IPS-18a (cell line): Measurements from ENCODE around the gene SHC1.
A peak's percentile ranks its signal among the peaks of the same experiment; 100 is the strongest.

Experiments
- H3K27ac ChIP-seq: one replicate; pipeline ENCODE4 v1.5.1; 2013; ENCODE audit warnings: low read length
- H3K27me3 ChIP-seq: one replicate; pipeline ENCODE4 v1.6.1; 2013; ENCODE audit warnings: mild to moderate bottlenecking, low read length; ENCODE audit not compliant: control insufficient read depth, insufficient read depth
- H3K36me3 ChIP-seq: one replicate; pipeline ENCODE4 v1.6.1; 2013; ENCODE audit warnings: low read depth, low read length; ENCODE audit not compliant: control insufficient read depth
- H3K4me1 ChIP-seq: one replicate; pipeline ENCODE4 v1.6.1; 2013; ENCODE audit warnings: low read depth, low read length; ENCODE audit not compliant: control insufficient read depth
- H3K4me3 ChIP-seq: one replicate; pipeline ENCODE4 v1.5.1; 2013; ENCODE audit warnings: low read length
- H3K9ac ChIP-seq: one replicate; pipeline ENCODE4 v1.6.1; 2013; ENCODE audit warnings: mild to moderate bottlenecking, low read length, moderate library complexity
- H3K9me3 ChIP-seq: one replicate; pipeline ENCODE4 v1.6.1; 2013; ENCODE audit warnings: low read depth, low read length; ENCODE audit not compliant: control insufficient read depth

The SHC1 gene

GRCh38 chr1:154936555-154937084, 33.9 kb downstream of the SHC1 start, which contains the start of gene PMVK:
Gene PMVK (minus strand): TSS chr1:154936719. CDS start chr1:154936685, 34 bp downstream.
- H3K27ac ChIP-seq = peak within 1 kb of the TSS; percentile 100
- H3K4me3 ChIP-seq = peak within 1 kb of the TSS; percentile 90
- H3K4me1 ChIP-seq = peaks cover 12% of the 10 kb centered on the region

GRCh38 chr1:154935749-154936554, 34.6 kb downstream of the SHC1 start:
- H3K4me1 ChIP-seq = peaks cover 12% of the 10 kb centered on the region
- H3K9me3 ChIP-seq = no peaks in the 10 kb centered on the region
- peak overlapping the region; percentile 100 for H3K27ac ChIP-seq
- no peaks in the 10 kb centered on the region for H3K36me3 ChIP-seq
- peak overlapping the region; percentile 95 for H3K9ac ChIP-seq
- H3K27me3 ChIP-seq = no peaks in the 10 kb centered on the region
- peak overlapping the region; percentile 90 for H3K4me3 ChIP-seq

More at GRCh38 chr1:154936555-154937084, 33.9 kb downstream of the SHC1 start, which contains the start of gene PMVK:
- Histone ChIP-seq H3K9me3 (no peaks in the 10 kb centered on the region), H3K27me3 (no peaks in the 10 kb centered on the region), H3K9ac (peak within 1 kb of the TSS; percentile 95), H3K36me3 (no peaks in the 10 kb centered on the region)

- H3K4me3 ChIP-seq = no peak overlapping the region
- H3K27ac ChIP-seq = no peak overlapping the region
- H3K4me1 ChIP-seq = peaks cover 6% of the 10 kb centered on the region
- H3K27me3 ChIP-seq = no peaks in the 10 kb centered on the region
- H3K9me3 ChIP-seq = no peaks in the 10 kb centered on the region
- no peaks in the 10 kb centered on the region for H3K36me3 ChIP-seq
- H3K9ac ChIP-seq = no peak overlapping the region
Measured at GRCh38 chr1:154934358-154934948, 36.1 kb downstream of the SHC1 start.

- no peak overlapping the region for H3K9ac ChIP-seq
- no peaks in the 10 kb centered on the region for H3K9me3 ChIP-seq
- no peak overlapping the region for H3K27ac ChIP-seq
- no peak overlapping the region for H3K4me3 ChIP-seq
- no peaks in the 10 kb centered on the region for H3K27me3 ChIP-seq
- no peaks in the 10 kb centered on the region for H3K4me1 ChIP-seq
- H3K36me3 ChIP-seq = no peaks in the 10 kb centered on the region
Measured at GRCh38 chr1:154931940-154932487, 38.5 kb downstream of the SHC1 start.

- H3K4me1 ChIP-seq = no peaks in the 10 kb centered on the region
- no peak overlapping the region for H3K27ac ChIP-seq
- H3K9me3 ChIP-seq = no peaks in the 10 kb centered on the region
- H3K9ac ChIP-seq = no peak overlapping the region
- H3K27me3 ChIP-seq = no peaks in the 10 kb centered on the region
- no peak overlapping the region for H3K4me3 ChIP-seq
- peaks cover 14% of the 10 kb centered on the region for H3K36me3 ChIP-seq
Measured at GRCh38 chr1:154926201-154926600, 44.3 kb downstream of the SHC1 start.

GRCh38 chr1:154925335-154926170, 45.0 kb downstream of the SHC1 start:
- H3K27ac ChIP-seq = no peak overlapping the region
- no peaks in the 10 kb centered on the region for H3K9me3 ChIP-seq
- peaks cover 14% of the 10 kb centered on the region for H3K36me3 ChIP-seq
- no peaks in the 10 kb centered on the region for H3K27me3 ChIP-seq
- H3K9ac ChIP-seq = no peak overlapping the region
- H3K4me3 ChIP-seq = no peak overlapping the region
- H3K4me1 ChIP-seq = no peaks in the 10 kb centered on the region

GRCh38 chr1:154923695-154924094, 46.9 kb downstream of the SHC1 start:
- no peaks in the 10 kb centered on the region for H3K27me3 ChIP-seq
- H3K4me3 ChIP-seq = no peak overlapping the region
- no peak overlapping the region for H3K27ac ChIP-seq
- no peak overlapping the region for H3K9ac ChIP-seq
- no peaks in the 10 kb centered on the region for H3K9me3 ChIP-seq
- peaks cover 14% of the 10 kb centered on the region for H3K36me3 ChIP-seq
- no peaks in the 10 kb centered on the region for H3K4me1 ChIP-seq

GRCh38 chr1:154913273-154913672, 57.3 kb downstream of the SHC1 start:
- no peaks in the 10 kb centered on the region for H3K4me1 ChIP-seq
- no peak overlapping the region for H3K9ac ChIP-seq
- no peaks in the 10 kb centered on the region for H3K36me3 ChIP-seq
- no peaks in the 10 kb centered on the region for H3K9me3 ChIP-seq
- H3K27ac ChIP-seq = no peak overlapping the region
- H3K4me3 ChIP-seq = no peak overlapping the region
- no peaks in the 10 kb centered on the region for H3K27me3 ChIP-seq

- no peak overlapping the region for H3K9ac ChIP-seq
- no peaks in the 10 kb centered on the region for H3K9me3 ChIP-seq
- H3K36me3 ChIP-seq = no peaks in the 10 kb centered on the region
- no peak overlapping the region for H3K4me3 ChIP-seq
- H3K27me3 ChIP-seq = no peaks in the 10 kb centered on the region
- no peaks in the 10 kb centered on the region for H3K4me1 ChIP-seq
- H3K27ac ChIP-seq = no peak overlapping the region
Measured at GRCh38 chr1:154912755-154913154, 57.8 kb downstream of the SHC1 start.
